Myocyte (in vitro differentiated cells): ENCODE results near the gene HYDIN. TPM values are rescaled to one million over a fixed set of nuclear protein-coding genes. Genes with fewer than 3 reads are reported as not detected.
"Not testable (repeated sequence)": the region's sequence is repeated elsewhere in the genome, so short reads cannot be mapped to it uniquely, and the experiment has no call there.

Experiments
- DNase-seq: peaks from one replicate; pipeline ENCODE4 v3.0.0-alpha.2; 2012; ENCODE audit warnings: low read depth
- total RNA-seq: library from RNA; depleted of rRNA; stranded (reverse); fragments of >200 nt; gene quantifications from 2 replicates; pipeline ENCODE4 v1.2.3, GENCODE V29; 2014

The HYDIN gene
- total RNA-seq, 1 donor from 2014 or later = 0.37 TPM

DNA sequence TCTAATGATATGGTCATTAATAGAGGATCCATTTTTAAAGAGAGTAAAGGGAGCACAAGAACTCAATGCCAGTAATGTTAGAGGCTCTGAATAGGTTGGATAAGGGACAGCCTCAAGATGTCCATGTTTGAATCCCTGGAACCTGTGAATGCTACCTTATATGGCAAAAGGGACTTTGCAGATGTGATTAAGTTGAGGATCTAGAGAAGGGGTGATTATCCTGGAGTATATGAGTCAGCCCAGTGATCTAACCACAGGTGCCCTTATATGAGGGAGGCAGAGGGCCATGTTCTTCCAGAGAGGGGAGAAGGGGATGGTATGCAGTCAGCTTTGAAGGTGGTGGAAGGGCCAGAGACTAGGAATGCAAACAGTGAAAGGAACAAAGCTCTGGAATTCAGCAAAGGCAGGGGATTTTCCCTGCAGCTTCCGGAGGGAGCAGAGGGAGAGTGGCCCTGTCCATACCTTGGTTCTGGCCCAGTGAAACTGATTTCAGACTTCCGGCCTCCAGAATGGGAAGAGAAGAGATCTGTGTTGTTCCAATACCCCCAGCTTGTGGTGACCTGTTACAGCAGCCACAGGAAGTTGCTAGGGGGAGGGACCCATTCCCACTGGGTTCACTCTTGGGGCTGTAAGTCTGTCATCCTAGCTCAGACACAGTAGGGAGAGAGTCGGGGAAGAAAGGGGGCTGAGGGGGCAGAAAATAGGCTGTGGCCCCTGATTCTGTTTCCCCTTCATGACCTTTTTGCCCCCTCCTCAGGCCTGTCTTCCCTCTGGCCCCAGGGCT lies 220.9 kb downstream of the HYDIN start:
- not testable (repeated sequence) for DNase-seq

DNA sequence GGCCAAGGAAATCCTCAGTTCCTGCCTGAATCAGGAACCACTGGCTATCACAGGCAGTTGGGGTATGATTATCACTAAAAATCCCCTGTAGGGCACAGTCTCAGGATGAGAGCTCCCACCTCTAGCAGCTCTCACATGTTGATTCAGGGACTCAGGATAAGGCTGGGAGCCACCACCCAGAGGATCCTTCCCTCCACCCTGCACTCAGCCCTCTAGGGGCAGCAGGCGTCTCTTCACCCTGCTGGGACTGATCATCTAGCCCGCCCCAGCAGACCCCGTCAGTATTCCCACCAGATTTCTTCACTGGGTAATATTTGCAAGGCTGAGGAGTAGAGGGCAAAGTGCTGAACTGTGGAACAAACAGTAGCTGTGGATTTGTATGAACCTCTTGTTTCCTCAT lies 224.0 kb downstream of the HYDIN start:
- DNase-seq = not testable (repeated sequence)

- not testable (repeated sequence) for DNase-seq
Observed at GRCh38 chr16:70999735-71000134, 230.8 kb downstream of the HYDIN start.

- not testable (repeated sequence) for DNase-seq
Observed at GRCh38 chr16:70995799-70996198, 234.7 kb downstream of the HYDIN start.

DNA sequence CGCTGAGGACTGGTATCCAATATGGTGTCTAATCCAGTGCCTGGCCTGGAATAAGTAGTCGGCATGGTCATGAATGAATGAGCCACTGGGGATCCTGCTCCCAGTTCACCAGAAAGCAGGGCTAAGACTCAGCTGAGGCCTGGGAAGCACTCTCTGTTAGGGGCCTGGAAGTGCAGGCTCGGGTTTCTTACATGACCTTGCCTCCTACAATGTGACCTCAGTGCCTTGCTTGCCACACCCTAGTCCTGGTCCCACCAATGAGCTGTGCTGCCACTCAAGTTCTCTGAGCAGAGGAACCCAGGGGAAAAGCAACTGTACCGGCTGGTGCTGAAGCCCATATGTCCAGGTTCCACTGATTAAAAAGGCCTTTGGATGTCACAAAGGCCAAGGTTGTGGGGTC lies 238.0 kb downstream of the HYDIN start:
- DNase-seq = not testable (repeated sequence)

- not testable (repeated sequence) for DNase-seq
Observed at GRCh38 chr16:70987019-70987715, 243.4 kb downstream of the HYDIN start.

DNA sequence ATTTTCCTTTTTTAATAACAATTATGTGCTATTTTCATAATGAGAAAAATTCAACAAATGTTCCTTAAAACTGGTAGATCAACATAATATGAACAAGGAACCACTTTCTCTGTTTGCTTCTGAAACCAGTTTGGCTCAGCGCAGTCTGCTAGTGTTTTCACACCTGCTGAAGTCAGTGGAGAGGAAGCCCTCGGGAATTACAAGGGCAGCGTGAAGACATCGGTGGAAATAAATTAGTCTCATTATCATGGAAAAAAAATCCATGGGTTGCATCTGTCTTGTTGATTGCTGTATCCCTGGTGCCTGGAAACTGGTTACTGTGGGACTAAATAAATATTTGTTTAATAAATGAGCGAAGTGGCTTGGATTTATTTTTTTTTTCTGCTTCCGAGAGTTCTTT lies 245.8 kb downstream of the HYDIN start:
- not testable (repeated sequence) for DNase-seq

DNA sequence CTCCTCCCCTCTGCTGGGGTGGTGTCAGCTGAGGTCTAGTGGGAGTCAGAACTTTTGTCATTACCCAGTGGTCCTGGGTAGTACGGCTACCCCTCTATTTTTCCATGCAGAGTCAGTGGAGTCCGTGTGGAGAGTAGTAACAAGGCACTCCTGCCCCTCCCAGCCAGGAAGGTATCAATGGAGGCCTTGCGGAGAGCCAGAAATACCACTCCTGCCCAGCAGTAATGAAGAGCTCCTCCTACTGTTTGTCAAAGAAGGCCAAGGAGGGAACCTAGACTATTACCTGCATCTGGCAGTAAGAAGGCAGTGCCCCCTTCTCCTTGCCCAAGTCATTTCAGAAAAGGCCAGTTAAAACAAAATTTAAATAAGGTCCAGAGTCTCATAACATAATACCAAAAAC lies 262.2 kb downstream of the HYDIN start:
- DNase-seq = not testable (repeated sequence)

GRCh38 chr16:70960169-70960568 lies 270.4 kb downstream of the HYDIN start:
- not testable (repeated sequence) for DNase-seq

- not testable (repeated sequence) for DNase-seq
Observed at GRCh38 chr16:70954922-70955321, 275.6 kb downstream of the HYDIN start.

DNA sequence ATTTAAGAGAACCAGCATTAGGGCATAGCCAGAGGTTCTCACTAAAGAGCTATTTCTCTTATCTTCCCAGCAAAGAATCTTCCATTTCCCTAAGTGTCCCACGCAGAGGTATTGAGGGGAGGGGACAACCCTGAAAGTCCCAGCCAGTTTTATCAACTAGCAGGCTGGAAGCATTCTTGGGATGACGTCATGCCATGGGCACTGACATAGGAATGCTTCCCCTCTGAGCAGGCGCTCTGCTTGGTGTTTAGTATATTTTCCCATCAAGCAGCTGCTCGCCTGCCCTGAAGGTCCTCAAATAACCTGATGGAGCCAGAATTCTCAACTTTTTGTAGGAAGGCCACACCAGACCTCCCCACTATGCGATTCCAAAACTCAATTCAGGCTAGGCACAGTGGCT lies 276.7 kb downstream of the HYDIN start:
- not testable (repeated sequence) for DNase-seq

DNA sequence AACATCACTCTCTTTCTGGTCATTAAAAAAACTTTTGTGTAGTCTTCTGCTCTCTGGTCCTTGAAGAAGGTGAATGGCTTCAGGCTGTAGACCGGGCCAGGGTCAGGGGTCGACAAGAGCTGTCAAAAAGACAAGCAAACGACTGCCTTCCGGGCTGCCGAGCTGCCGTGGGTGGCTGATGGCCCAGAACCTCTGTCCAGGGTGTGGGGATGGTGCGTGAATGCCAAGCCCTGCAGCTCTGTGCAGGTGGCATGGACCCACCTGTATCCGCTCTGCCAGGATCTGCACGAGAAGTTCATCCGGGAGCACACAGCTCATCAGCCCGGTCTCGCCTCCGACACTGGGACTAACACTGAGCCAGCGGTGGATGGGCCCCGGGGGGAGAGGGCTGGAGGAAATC lies 287.0 kb downstream of the HYDIN start:
- not testable (repeated sequence) for DNase-seq

- DNase-seq = not testable (repeated sequence)
Observed at GRCh38 chr16:70939690-70940359, 290.7 kb downstream of the HYDIN start.

DNA sequence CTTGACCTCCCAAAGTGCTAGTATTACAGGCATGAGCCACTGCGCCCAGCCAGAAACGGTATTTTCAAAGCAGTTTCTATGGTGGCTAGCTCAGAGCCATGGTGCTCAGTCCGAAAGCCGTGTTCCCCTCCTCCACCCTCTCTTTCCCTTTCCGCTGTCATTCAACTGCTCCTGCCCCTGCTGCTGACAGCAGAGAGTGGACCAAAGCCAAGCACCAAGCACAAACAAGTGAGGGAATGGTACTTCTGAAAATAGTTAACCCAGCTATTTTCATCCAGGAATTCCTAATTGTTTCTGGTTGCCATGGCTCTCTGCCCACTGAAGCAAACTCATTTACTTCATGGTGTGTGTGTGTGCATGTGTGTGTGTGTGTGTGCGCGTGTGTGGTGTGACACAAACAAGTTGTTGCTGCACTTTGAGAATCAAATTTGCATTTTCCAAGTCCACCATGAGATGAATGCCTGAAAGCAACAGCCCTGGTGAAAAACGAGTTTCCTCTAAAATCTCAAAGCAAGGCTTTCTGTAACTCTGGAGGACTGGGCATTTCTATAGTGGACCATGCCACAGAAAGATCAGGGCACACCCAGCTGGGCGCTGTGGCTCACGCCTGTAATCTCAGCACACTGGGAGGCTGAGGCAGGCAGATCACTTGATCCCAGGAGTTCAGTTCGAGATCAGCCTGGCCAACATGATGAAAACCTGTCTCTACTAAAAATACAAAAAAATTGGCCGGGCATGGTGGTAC lies 293.6 kb downstream of the HYDIN start:
- DNase-seq = peak; percentile 1

GRCh38 chr16:70935325-70935724 lies 295.2 kb downstream of the HYDIN start:
- DNase-seq = not testable (repeated sequence)

DNA sequence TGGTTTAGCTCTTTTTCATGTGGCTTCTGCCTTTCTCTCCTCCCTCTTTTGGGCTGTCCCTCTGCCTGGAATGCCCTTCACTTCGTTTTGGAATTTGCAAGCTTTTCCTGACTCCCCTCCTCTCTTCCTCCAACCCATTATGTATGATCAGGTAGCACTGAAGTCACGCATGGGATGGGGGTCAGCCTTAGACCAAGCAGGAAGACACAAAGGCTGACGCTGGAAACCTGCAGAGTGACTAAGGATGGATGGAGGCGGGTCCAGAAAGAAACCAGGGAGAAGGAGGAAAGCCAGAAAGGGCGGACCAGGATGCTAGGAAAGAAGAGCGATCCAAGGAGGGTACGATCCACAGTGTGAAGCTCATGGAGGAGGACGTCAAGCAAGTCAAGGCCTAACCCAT lies 296.8 kb downstream of the HYDIN start:
- DNase-seq = not testable (repeated sequence)

DNA sequence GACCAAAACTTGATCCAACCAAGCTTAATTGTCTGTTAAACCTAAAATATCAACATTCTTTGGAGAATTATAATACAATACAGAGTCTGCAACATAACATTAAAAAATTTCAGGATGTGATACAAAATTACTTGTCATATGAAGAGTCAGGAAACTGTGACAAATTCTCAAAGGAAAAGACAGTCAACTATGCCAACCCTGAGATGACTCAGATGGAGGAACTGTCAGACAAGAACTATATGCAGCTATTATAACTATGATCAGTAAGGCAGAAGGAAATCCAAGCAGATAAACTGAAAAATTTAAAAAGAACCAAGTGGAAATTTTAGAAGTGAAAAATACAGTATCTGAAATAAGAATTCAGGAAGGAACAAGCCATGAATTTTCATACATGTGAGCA lies 299.8 kb downstream of the HYDIN start:
- not testable (repeated sequence) for DNase-seq

DNA sequence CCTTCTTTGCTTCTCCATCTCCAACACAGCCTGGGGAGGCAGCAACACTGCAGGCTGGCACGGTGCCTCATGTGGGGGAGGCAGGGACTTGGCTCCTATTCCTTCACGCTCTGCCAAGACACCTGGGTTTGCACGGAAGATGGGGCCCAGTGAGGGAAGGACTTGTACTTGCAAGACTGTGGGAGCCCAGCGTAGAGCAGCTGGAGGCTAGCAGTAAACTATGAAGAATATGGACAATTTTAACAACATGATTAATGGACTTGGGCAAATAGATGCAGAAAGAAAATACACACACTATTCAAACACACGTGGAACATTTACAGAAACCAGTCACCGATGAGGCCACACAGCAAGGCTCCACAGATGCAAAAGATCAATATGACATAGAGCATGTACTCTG lies 308.4 kb downstream of the HYDIN start:
- DNase-seq = not testable (repeated sequence)

DNA sequence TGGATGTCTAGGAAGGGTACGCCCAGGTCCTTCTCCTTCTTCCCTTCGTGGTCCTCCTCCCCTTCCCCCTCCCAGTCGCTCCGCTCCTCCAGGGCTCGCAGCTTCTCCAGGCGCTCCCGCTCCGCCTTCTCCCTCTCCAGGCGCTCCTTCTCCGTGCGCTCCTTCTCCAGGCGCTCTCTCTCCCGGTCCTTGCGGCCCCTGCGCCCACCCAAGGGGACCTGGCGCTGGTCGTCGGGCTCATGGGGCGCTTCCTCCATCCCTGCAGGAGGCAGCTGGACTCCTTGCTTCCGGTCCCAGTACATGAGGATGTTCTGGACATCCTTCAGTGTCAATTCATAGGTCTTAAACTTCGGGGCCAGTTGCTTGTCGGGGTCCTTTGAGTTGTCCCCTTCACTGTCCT lies 309.9 kb downstream of the HYDIN start:
- not testable (repeated sequence) for DNase-seq

- not testable (repeated sequence) for DNase-seq
Observed at GRCh38 chr16:70888208-70888607, 342.3 kb downstream of the HYDIN start.

DNA sequence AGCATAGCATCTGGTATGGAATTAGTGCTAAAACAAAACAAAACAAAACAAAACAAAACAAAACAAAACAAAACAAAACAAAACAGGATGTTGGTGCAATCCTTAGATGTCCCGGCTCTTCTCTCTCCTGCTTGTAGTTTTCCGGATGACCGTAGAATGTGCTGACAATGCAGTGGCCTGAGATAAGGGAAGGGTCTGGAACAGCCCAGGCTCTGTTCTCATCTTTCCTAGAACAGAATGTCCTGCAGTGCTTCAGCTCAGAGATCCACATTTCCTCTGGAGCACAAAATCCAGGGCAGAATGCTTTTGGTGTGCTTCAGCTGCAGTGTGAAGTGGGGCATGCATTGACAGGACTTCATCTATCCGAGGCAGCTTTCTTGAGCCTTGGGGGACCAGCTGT lies 345.9 kb downstream of the HYDIN start:
- DNase-seq = not testable (repeated sequence)
